ENCODE data around the gene ABHD11.
A peak's percentile ranks its signal among the peaks of the same experiment; 100 is the strongest.

The ABHD11 gene

DNA sequence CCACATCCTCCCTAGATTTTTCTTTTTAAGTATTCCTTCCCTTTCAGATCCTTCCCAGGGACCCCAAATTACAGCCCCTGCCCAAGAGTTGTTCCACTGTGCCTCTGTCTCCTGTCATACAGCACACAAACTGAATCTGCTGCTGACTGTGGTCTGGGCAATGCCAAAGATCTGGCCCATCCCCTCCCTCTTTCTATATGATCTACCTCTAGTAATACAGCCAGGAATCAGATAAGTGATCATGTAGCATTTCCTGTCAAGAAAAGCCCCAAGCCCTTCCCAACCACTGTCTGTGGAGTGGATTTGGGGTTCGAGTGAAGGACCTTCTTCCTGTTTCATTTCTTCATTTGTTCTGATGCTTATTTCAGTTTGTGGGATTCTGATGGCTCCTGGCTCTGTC, 25.8 kb downstream of the ABHD11 start:
- no peak for TF ChIP-seq POU2F2 (IDR thresholded peaks at IDR 0.05; ENCODE audit: low read depth, low read length)
- no peak for TF ChIP-seq TAF1 (IDR thresholded peaks at IDR 0.05; ENCODE audit: low read depth, low read length)
- no peak for TF ChIP-seq PAX5 (IDR thresholded peaks at IDR 0.05; ENCODE audit: insufficient read depth, low read length, severe bottlenecking)
- no peak for TF ChIP-seq SPI1 (IDR thresholded peaks at IDR 0.05; ENCODE audit: low read depth, low read length)
- TF ChIP-seq POLR2A (IDR thresholded peaks at IDR 0.05; ENCODE audit: low read depth, low read length), result no peak
- TF ChIP-seq POLR2AphosphoS5 (IDR thresholded peaks at IDR 0.05; ENCODE audit: low read depth, low read length), result no peak
- DNase-seq (ENCODE audit: insufficient read length, low spot score), result no peak
- FAIRE-seq, result no peak

DNA sequence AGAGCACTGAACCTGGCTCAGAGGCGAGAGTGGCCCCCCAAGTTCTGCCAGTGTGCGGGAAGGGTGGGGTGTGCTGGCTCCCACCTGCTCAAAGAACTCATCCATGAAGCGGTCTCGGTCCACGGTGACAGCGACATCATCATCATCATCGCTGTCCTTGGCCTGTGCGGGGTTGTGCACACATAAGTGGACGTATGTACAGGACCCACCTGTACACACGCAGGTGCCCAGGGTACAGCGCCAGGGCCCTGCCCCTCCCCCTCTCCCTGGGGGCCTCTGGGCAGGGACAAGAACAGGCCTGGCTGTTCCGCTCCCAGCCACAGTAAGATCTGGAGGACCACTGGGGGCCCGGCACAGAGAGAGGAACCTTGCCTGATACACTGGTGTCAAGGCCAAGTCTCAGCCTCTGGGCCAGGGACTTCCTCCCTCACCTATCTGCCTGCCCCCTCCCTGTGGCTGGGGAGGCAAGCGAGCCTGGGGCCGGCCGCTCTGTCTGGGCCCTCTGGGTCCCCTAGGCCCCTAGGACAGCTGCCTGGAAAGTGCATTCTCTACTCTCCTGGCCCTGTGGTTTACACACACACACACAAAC, 29.5 kb downstream of the ABHD11 start:
- FAIRE-seq, result no peak
- DNase-seq (ENCODE audit: insufficient read length, low spot score), result no peak
- TF ChIP-seq POU2F2 (IDR thresholded peaks at IDR 0.05; ENCODE audit: low read depth, low read length), result no peak
- TF ChIP-seq POLR2AphosphoS5 (IDR thresholded peaks at IDR 0.05; ENCODE audit: low read depth, low read length), result no peak
- TF ChIP-seq SPI1 (IDR thresholded peaks at IDR 0.05; ENCODE audit: low read depth, low read length), result no peak
- no peak for TF ChIP-seq PAX5 (IDR thresholded peaks at IDR 0.05; ENCODE audit: insufficient read depth, low read length, severe bottlenecking)
- no peak for TF ChIP-seq POLR2A (IDR thresholded peaks at IDR 0.05; ENCODE audit: low read depth, low read length)
- no peak for TF ChIP-seq TAF1 (IDR thresholded peaks at IDR 0.05; ENCODE audit: low read depth, low read length)

DNA sequence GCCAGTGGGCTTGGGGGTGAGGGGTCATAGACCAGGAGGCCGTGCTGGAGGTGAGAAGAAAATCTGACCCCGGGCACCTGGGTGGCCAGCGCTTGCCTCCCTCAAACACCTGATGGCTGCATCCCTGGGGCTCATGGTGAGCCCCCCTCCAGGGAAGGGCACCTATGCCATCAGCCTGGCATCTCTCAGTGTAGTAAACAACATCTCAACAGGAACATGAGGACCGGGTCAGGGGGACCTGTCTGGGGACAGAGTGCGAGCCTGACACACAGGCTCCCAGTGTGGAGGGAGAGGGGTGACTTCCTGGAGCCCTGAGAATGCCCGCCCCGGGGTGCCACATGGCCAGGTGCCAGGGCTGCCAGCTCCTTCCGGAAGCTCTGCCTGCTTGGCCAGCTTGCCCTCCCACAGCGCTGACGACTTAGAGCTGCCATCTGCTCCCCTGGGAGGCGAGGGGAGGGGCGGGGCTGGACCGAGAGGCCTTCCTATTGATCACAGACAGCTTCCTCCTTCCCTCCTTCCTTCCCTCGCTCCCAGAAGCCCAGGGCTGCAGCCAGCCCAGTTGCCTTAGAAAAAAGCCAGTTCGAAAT, 31.5 kb downstream of the ABHD11 start:
- DNase-seq (ENCODE audit: insufficient read length, low spot score) (no peak), FAIRE-seq (no peak)
- TF ChIP-seq SPI1 (IDR thresholded peaks at IDR 0.05; ENCODE audit: low read depth, low read length) (no peak), POLR2A (IDR thresholded peaks at IDR 0.05; ENCODE audit: low read depth, low read length) (no peak), PAX5 (IDR thresholded peaks at IDR 0.05; ENCODE audit: insufficient read depth, low read length, severe bottlenecking) (no peak), POLR2AphosphoS5 (IDR thresholded peaks at IDR 0.05; ENCODE audit: low read depth, low read length) (no peak), POU2F2 (IDR thresholded peaks at IDR 0.05; ENCODE audit: low read depth, low read length) (no peak), TAF1 (IDR thresholded peaks at IDR 0.05; ENCODE audit: low read depth, low read length) (no peak)

DNA sequence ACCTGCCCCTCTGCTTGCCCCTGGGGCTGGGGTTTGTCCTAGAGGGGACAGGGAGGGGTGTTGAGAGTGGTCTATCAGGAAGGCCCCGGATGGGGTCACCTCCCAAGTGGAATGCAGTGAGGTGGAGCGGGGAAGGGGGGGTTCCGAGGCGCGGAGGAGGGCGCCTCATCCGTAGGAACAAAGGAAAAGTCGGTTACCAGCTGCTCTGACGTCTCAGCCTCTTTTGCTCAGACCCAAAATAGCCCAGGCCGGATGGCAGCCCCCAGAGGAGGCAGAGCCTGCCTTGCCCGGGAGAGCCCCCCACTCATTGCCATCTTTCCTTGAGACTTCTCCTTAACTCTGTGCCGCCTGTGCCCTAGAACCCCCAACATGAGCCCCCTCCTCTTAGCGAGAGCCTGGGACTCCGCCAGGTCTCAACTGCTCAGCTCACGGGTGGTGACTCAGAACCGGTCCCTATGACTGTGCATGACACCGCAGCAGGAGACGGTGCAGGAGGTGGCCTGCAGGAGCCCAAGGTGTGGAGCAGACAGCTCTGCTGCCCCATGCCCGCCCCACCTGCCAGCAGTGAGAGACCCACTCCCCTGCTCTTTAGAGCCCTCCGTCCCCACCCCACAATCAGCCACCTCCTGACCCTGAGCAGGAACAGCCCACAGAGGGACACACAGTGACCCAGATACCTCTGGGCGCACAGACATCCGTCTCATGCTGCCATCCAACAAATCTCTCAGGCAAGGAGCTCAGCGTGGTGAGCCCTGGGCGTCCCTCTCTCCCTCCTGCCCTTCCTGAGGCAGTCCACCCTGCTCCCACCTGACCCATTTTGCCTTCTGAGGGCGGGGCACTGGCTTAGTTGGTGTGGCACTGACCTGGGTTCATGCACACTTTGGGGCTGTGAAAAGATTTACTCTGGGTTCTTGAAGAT, 32.2 kb downstream of the ABHD11 start:
- DNase-seq (ENCODE audit: insufficient read length, low spot score) (no peak), FAIRE-seq (no peak)
- TF ChIP-seq PAX5 (IDR thresholded peaks at IDR 0.05; ENCODE audit: insufficient read depth, low read length, severe bottlenecking) (no peak), TAF1 (IDR thresholded peaks at IDR 0.05; ENCODE audit: low read depth, low read length) (no peak)

DNA sequence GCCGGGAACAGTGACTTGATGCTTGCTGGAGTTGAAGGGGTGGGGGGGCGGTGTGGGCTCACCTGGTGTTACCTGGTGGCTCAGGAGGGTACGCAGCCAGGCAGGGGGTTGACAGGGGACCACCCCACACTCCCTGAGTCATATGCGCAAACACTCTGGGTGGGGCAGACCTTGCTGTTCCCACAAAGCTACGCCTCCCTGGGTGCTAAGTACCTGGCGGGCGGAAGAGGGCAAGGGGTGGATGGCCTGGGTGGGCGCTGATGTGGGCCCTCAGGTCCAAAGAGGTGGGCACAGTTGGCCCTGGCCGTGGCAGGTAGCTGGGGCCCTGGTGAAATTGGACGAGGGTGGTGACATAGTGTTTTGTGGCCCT, 33.1 kb downstream of the ABHD11 start:
- no peak for TF ChIP-seq POU2F2 (IDR thresholded peaks at IDR 0.05; ENCODE audit: low read depth, low read length)
- TF ChIP-seq TAF1 (IDR thresholded peaks at IDR 0.05; ENCODE audit: low read depth, low read length), result no peak
- TF ChIP-seq POLR2AphosphoS5 (IDR thresholded peaks at IDR 0.05; ENCODE audit: low read depth, low read length), result no peak
- TF ChIP-seq PAX5 (IDR thresholded peaks at IDR 0.05; ENCODE audit: insufficient read depth, low read length, severe bottlenecking), result no peak
- no peak for TF ChIP-seq POLR2A (IDR thresholded peaks at IDR 0.05; ENCODE audit: low read depth, low read length)
- no peak for TF ChIP-seq SPI1 (IDR thresholded peaks at IDR 0.05; ENCODE audit: low read depth, low read length)
- no peak for DNase-seq (ENCODE audit: insufficient read length, low spot score)
- FAIRE-seq, result no peak

DNA sequence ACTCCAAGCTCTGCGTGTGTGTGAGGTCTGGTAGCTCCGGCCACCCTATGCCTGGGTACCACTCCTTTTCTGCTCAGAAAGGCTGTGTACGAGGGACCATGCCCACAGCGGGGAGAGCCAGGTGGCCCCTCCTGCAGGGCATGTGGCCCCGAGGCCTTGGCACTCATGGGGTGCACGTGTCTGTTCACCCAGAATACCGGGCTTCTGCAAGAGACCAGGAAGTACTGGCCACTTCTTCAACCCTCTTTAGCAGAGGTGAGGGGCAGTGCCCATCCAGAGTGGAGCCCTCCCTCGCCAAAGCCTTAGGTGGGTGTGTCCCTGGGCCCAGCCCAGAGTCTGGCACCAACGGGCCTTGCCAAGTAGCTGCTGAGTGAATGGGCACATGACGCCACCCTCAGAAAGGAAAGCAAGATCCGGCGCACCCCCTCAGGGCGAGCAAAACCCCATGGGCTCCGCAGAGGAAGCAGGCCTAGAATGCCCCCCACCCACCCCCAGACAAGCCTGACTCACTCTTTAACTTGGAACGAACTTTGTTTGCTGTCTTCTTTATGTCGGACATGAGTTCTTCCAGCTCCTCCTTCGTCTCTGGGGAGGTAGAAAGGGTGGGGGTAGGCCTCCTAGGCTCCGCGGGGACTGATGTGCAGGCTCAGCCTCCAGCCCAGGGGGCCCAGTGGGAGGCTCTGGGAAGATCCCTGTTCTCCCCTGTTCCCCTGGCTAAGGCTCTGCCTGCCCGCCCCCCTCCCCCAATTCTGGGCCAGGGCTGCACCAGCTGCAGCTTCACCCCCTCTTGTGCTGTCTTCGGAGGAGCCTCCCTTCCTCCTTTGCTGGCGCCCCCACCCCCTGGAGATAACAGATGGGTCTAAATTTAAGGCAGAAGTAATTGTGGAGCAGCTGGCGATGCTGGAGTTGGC, 33.7 kb downstream of the ABHD11 start:
- FAIRE-seq (no peak), DNase-seq (ENCODE audit: insufficient read length, low spot score) (no peak)
- TF ChIP-seq SPI1 (IDR thresholded peaks at IDR 0.05; ENCODE audit: low read depth, low read length), result no peak
- TF ChIP-seq POLR2AphosphoS5 (IDR thresholded peaks at IDR 0.05; ENCODE audit: low read depth, low read length), result no peak

DNA sequence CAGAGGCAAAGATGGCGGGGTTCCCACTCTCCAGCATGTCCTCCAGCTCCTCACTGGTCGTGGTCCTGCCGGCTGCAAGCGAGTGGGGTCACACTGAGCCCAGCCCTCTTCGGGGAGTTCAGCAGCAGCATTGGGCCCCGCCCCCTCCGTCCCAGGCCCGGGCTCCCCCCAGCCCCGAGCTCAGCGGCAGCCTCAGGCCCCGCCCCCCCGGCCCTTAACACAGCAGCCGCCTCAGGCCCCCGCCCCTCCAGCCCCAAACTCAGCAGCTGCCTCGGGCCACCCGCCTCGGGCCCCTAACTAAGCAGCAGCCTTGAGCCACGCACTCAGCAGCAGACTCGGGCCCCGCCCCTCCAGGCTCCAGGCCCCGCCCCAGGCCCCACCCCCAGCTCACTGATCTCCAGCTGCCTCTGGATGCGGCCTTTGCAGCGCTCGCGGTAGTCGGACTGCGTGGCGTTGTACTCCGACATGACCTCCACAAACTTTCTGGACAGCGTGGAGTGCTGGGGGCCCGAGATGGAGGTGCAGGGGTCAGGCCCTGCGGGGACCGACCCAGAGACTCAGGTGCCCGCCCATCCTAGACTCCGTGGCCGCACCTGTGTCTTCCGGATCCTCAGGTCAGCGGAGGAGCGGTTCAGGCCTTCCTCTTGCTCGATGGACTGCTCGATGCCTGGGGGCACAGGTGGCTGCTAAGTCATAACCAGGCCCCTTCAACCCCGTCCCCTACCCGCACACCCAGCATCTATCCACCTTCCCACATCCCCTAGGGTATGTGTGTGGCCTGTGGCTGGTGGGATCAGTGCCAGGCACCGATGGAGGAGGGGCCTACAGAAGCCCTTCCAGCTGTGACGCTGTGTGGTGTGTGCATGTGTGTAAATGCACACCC, 34.6 kb downstream of the ABHD11 start:
- DNase-seq (ENCODE audit: insufficient read length, low spot score), result peak; percentile 81
- FAIRE-seq, result no peak
- TF ChIP-seq POLR2A (IDR thresholded peaks at IDR 0.05; ENCODE audit: low read depth, low read length) (no peak), TAF1 (IDR thresholded peaks at IDR 0.05; ENCODE audit: low read depth, low read length) (no peak), PAX5 (IDR thresholded peaks at IDR 0.05; ENCODE audit: insufficient read depth, low read length, severe bottlenecking) (no peak), POU2F2 (IDR thresholded peaks at IDR 0.05; ENCODE audit: low read depth, low read length) (no peak), POLR2AphosphoS5 (IDR thresholded peaks at IDR 0.05; ENCODE audit: low read depth, low read length) (no peak), SPI1 (IDR thresholded peaks at IDR 0.05; ENCODE audit: low read depth, low read length) (no peak)

DNA sequence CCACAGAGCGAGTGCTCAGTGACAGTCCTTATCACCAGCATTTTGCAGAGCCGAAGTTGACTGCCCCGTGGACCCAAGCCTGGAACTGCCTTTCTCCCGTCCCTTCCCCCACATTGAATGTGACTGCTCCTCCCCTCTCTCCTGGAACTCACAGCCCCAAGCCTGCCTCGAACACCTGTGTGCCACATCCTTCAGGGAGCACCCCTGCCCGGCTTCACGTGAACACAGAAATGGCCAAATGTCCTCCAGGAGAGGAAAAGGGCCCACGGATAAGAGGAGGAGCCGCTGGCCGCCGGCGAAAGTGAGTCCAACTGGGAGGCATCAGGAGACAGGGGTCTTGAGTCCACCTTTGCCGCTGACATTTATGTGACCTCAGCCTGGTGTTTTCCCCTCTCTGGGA, 35.4 kb downstream of the ABHD11 start:
- DNase-seq (ENCODE audit: insufficient read length, low spot score) (no peak), FAIRE-seq (no peak)
- no peak for TF ChIP-seq SPI1 (IDR thresholded peaks at IDR 0.05; ENCODE audit: low read depth, low read length)
- TF ChIP-seq POU2F2 (IDR thresholded peaks at IDR 0.05; ENCODE audit: low read depth, low read length), result no peak

Measured in GM12891 (cell line).